SIG-M5 (cell line): ENCODE data around the gene ANKS1A.
"Not testable (repeated sequence)": the region's sequence is repeated elsewhere in the genome, so short reads cannot be mapped to it uniquely, and the experiment has no call there.

Experiments
- DNase-seq: peaks from one replicate; lab custom pipeline; 2025; lab: John Stamatoyannopoulos, UW

The ANKS1A gene

GRCh38 chr6:34961082-34961481 lies 72.0 kb downstream of the ANKS1A start:
- no peak for DNase-seq

DNA sequence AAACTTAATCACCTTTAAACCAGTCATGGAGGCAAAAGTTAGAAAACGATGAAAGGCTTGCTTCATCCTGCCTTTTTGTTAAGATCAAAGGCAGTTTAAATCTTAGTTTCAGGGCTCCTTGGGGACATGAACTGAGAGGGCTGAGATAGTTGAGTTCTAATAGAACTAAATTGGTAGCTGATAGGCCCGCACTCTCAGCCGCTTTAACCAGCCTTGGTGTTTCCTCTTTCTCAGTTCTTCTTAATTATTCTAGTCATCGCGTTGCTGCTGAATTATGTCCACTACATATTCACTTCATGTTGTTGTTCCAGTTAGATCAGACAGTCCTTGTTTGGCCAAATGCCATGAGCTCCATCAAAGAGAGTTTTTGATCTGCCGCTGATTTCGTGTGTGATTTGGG lies 72.5 kb downstream of the ANKS1A start:
- no peak for DNase-seq

DNA sequence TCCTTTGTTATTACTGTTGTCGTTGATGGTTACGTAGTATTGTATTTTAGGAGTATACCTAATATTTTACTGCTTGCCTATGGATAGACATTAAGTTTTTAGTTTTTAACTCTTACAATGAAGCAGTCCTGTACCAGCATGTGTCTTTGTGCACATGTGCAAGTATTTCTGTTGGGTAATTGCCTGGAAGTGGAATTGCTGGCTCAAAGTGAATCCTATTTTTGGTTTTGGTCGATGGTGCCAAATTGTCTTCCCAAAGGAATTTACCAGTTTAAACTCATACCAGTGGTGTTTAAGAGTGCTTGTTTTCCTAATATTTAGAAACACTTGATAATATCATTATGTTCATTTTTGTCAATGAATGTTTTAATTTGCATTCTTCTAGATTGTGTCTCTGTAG lies 75.5 kb downstream of the ANKS1A start:
- DNase-seq: no peak

DNA sequence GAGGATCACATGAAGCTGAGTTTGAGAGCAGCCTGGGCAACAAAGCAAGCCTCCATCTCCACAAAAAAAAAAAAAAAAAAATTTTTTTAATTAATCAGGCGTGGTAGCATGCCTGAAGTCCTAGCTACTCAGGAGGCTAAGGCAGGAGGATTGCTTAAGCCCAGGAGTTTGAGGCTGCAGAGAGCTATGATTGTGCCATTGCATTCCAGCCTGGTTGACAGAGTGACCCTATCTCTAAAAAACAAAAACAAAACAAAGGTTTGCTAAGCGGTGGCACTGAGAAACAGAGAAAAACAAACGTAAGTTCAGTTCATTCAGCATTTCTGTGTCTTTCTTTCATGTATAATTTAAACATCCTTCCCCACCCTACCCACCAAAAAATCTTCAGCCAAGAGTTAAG lies 78.4 kb downstream of the ANKS1A start:
- no peak for DNase-seq

DNA sequence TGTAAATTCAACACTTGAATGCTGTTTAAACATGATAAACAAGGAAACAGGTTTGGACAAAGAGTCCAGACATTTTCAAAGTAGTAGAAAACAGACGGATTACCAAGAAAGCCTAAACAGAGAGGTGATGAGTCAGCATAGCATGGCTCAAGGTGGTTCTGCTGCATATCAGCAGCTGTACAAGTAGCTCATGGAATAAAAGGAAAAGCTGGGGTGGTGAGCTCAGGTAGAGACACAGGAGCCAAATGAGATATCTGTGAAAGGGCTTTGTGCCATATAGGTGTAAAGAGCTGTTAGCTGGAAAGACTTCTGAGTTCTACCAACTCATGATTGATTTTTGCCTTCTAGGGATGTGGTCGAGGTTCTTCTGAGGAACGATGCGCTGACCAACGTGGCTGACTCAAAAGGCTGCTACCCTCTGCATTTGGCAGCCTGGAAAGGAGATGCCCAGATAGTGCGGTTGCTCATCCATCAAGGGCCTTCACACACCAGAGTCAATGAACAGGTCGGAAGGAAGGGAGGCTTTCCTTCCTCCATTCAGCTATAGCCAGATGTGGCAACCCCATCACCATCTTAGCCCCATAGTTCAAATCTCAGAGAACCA lies 80.7 kb downstream of the ANKS1A start:
- no peak for DNase-seq

- DNase-seq: no peak
Measured at GRCh38 chr6:34970488-34970887, 81.4 kb downstream of the ANKS1A start.

GRCh38 chr6:34970957-34971356 lies 81.9 kb downstream of the ANKS1A start:
- no peak for DNase-seq

- no peak for DNase-seq
Measured at GRCh38 chr6:34973547-34974248, 84.6 kb downstream of the ANKS1A start.

GRCh38 chr6:34974249-34974642 lies 85.2 kb downstream of the ANKS1A start:
- no peak for DNase-seq

GRCh38 chr6:34976239-34976638 lies 87.2 kb downstream of the ANKS1A start:
- DNase-seq: no peak

DNA sequence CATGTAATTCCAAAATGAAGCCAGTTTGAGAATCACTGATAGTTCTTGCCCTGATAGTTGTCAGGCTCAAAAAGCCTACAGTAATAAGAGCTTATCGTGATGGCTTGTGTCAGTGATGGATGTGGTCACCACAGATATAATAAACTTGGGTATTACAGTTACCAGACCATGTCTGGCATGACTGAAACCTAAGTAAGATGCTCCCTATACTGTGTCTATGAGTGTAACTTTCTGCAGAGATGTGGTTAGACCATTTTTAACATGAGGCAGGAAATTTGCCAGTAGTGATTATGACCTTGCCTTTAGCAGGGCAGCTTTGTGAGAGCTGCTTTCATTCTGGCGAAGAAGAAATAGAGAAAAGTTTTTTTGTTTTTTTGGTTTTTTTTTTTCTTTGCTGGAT lies 90.2 kb downstream of the ANKS1A start:
- no peak for DNase-seq

- no peak for DNase-seq
Measured at GRCh38 chr6:34979994-34980393, 90.9 kb downstream of the ANKS1A start.

- no peak for DNase-seq
Measured at GRCh38 chr6:34981366-34981765, 92.3 kb downstream of the ANKS1A start.

GRCh38 chr6:34981951-34982350 lies 92.9 kb downstream of the ANKS1A start:
- DNase-seq: no peak

DNA sequence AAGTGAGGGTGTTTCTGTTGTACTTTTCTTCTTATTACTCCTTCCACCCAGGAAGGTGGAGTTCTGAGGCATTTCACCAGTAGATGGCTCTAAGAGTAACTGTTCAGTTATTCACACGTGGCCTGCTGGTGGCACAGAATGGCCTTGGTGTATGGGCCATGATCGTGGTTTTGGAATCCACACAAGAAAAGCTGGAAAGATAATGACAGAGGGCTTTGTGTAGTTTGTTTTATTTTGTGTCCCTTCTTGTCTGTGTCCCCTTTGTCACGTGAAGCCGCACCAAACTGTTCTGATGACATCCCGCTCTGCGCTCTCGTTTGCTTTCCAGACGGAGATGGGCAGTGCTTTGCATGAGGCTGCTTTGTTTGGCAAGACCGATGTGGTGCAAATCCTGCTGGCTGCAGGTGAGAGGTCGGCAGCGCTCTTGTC lies 93.4 kb downstream of the ANKS1A start:
- no peak for DNase-seq

DNA sequence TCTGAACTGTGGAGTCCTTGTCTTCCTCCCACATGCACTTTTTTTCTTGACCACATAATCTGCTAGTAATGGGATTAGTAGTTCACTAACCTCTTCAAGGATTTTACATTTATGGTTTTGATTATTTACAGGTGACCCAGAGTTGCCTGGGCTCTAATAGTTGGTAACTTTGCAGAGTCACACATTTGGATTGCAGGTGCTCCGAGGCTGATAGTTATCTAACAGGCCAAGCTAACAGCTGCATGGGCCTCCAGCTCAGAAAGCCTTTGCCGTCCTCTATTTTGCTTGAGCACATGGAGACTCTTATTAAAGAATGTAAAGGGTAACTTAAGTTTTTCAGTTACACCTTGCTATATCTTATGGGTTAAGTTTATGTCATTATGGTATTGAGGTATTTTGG lies 95.4 kb downstream of the ANKS1A start:
- no peak for DNase-seq

DNA sequence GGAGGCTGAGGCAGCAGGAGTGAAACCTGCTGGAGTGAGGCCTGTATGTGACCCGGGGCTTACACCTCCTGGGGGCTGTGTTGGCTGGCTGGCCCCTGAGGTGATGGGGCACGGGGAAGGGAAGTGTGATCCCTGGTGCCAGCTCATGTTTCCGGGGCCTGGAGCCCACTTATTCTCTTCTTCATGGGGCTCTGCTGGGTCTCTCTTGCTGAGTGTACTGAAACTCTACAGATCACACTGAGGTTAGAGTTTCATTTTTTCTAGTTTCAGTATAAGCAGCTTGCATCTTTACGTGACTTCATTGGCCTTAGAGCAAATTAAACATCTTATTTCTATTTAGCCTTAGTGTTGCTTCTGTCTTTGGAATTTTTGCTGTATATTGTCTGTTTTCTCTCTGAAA lies 96.2 kb downstream of the ANKS1A start:
- DNase-seq: no peak

- DNase-seq: no peak
Measured at GRCh38 chr6:34986845-34987246, 97.8 kb downstream of the ANKS1A start.

DNA sequence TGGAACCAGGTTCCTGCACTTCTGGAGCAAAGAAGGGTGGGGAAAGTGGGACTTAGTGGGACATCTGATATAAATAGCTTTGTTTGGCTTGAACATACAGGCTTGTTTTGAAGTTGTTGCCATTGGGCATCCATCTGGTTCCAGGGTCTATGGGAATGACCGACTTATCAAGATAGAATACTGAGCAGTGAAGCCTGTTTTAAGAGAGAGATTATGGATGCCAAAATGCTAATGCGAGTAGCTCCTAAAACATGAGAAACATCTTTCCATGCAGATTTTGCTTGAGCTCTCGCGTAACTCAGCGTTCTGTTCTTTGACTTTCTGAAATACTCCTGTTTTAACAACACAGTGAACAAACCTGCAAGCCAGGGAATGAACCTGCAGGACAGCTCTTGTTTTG lies 98.5 kb downstream of the ANKS1A start:
- no peak for DNase-seq

GRCh38 chr6:34990971-34991560 lies 102.0 kb downstream of the ANKS1A start:
- DNase-seq: no peak

DNA sequence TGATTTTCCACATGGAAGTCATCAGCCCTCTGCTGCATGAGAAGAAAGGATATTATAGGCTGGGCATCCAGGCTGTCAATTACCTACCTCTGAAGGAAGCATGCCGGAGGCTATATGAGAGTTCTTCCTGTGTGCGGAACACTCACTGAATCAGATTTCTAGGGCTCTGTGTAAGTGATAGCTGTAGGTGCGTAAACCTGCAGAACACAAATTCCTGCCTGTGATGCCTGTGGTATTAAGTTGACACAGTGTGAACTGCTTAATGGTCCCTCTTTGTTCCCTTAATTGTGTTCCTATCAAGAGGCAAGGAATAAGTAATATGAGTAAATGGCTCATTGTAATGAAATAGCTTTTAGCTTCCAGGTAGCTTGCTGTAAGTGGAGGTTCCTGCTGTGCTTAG lies 103.3 kb downstream of the ANKS1A start:
- DNase-seq: no peak

DNA sequence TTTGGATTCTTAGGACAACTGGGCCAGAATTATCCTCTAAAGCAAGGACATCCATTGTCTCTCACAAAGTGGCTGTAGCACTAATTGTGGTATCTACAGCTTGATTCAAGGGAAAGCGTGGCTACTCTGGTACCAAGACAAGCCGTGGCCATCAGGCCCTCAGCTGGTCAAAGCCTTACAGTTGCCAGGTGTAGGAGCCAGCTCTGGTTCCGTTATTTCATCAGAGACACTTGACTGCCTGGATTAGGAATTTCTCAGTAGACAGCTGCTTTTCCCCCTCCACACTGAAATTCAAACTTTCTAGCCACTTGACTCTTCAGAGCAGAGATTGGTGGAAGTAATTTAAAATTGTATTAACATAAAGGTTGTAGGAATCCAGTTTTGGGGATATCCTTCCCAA lies 104.2 kb downstream of the ANKS1A start:
- no peak for DNase-seq

DNA sequence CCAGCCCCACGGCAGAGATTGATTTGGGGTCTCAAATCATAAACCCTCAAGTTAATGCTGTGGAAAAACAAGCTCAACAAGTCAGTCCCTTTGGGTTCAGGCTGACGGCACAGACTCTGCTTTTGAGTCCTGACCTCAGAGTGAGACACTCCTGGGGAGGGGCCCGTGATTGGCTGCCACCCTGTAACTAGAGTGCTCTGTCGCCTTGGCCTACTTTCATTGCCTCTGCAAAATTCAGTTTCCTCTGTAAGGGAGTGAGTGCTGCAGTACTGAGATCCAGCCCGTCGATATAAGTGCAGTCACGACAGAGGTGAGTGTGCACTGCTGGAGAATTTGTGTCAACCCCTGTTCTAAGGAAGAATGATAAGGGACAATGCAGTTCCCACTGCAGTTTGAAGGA lies 105.6 kb downstream of the ANKS1A start:
- DNase-seq: no peak

GRCh38 chr6:34998417-34998816 lies 109.4 kb downstream of the ANKS1A start:
- not testable (repeated sequence) for DNase-seq
